ENCODE measurements around the gene SYK.
A peak's percentile ranks its signal among the peaks of the same experiment; 100 is the strongest.

The SYK gene

GRCh38 chr9:90909747-90910283 lies 108.2 kb downstream of the SYK start:
- no peak for DNase-seq

- no peak for DNase-seq
These were observed 112.6 kb downstream of the SYK start for GRCh38 chr9:90914196-90914595.

- DNase-seq: peak; percentile 70
These were observed 113.4 kb downstream of the SYK start for GRCh38 chr9:90914868-90915483.

GRCh38 chr9:90915693-90916092 lies 114.1 kb downstream of the SYK start:
- DNase-seq: no peak

DNA sequence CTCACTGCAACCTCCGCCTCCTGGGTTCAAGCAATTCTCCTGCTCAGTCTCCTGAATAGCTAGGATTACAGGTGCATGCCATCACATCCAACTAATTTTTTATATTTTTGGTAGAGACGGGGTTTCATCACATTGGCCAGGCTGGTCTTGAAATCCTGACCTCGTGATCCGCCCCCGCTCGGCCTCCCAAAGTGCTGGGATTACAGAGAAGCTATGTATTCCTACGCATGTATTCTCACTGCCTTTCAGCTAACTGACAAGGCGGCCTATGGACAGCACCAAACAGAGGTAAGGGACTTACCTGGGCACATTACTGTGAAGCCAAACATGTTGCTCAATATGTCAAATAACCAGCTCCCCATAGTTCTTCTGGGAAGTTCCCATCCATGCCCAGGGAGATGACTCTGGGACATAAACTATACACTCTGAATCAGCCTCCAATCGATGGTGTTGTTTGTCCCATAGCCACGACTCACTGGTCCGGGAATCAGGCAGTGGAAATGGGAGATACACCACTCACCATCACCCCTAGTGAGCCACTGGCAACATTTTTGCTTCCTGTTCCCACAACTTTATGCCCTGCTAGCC lies 114.6 kb downstream of the SYK start:
- DNase-seq: no peak

- no peak for DNase-seq
These were observed 118.3 kb downstream of the SYK start for GRCh38 chr9:90919883-90920282.

DNA sequence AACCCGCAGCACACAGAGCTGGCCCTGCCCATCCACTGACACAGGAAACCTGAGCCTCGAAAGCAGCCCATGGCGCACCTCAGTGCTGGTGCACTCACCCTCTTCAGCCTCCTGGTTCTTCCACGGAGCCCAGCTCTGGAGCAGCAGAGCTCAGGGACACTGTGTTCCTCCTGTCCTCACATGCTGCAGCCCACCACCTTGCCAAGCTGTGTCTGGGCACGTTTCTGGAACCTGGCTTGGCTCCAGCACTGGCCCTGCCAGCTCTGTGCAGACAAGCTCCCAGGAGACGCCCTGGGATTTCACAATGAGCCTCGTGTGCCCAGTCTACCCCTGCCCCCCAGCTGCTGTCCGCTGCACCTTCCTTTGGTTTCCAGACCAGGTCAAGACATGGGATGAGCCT lies 119.5 kb downstream of the SYK start:
- DNase-seq: no peak

DNA sequence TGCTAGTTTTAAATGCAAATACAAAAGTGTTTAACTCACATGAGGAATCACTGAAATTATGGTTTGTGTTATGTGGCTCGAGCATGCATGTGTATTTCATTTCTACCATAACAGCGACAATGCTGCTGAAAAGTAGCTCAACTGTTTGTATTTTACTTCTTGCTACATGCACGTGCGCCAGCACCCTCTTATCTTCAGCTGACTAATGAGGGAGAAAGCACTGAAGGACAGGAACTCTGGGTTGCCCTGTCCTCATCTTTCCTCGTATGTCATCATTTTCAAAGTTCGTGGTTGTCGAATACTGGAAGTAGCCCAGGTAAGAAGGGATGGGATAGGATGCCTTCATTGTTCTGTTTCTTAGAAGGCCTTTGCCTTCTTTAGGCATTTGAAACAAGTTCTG lies 120.3 kb downstream of the SYK start:
- no peak for DNase-seq

DNA sequence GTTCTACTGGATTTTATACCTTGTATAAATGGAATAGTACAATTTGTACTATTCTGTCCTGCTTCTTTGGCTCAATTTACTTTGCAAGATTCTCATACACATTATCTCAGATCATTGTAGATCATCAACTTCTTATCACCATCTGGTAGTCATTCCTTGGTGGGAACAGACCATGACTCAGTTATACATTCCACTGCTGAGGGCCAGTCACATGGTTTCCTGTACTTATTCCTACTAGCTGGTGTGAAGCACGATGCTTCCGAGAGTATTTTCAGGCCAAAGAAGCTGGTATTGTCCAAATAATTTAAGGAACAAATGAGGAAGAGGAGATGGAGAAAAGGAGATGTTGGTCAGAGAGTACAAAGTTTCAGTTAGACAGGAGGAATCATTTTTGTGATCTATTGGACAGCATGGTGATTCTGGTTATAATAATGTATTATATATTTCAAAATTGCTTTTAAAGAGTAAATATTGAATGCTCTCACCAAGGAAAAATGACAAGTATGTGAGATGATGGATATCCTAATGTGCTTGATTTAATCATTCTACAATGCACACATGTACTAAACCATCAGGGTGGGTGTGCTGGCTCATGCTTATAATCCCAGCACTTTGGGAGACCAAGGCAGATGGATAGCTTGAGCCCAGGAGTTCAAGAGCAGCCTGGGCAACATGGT lies 124.1 kb downstream of the SYK start:
- DNase-seq: no peak

DNA sequence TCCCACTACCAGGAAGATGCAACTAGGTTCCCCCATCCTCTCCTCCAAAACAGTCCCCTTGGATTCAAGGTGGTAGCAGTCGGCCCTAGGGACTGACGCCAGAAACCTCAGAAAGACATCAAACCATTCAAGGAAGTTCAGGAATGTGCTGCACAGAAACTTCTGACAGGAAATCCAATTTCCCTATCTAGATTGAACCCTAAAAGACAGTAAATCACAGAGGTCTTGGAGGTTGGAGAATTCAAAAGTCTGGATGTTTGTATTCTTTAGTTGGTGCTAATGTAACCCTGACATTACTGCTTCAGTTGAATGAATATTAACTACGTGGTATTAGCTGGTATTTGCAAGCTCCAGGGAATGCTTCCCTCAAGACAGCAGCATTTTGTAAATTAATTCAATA lies 125.3 kb downstream of the SYK start:
- no peak for DNase-seq

GRCh38 chr9:90927496-90927895 lies 125.9 kb downstream of the SYK start:
- no peak for DNase-seq

DNA sequence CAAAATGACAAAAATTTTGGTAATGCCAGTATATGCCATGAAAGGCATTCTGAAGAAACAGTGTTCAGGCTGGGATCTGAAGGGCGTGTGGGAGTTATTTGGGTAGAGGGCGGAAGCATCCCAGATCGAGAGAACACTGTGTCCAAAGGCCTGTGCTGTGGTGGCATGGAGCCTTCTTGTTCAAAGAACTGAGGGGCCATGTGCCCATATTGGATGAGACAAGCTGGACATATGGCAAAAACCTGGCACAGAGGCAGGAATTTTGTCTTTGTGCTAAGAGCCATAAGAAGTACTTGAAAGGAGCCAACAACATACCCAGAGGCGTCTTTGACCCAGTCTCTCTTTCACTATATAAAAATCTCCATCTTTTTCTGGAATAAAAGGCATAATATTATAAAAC lies 128.0 kb downstream of the SYK start:
- DNase-seq: no peak

GRCh38 chr9:90933468-90933867 lies 131.8 kb downstream of the SYK start:
- DNase-seq: no peak

DNA sequence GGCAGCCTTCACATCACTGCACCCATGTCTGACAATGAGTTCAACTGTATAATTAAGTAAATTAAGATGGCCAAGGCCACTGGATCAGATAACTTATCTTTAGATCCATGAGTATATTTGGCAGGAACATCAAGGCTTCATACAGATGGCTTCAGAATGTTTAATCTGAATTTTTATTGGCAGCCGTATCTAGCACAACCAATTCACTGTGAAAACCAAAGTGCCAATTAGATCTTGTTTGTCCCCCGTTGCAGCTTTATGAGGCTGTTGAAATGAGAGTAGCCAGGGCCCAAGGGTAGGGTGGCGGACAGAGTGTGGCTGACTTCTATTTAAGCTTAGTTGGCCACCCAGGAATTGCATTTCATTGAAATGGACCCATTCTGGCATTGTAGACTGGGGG lies 137.7 kb downstream of the SYK start:
- no peak for DNase-seq

GRCh38 chr9:90940280-90940679 lies 138.7 kb downstream of the SYK start:
- DNase-seq: no peak

DNA sequence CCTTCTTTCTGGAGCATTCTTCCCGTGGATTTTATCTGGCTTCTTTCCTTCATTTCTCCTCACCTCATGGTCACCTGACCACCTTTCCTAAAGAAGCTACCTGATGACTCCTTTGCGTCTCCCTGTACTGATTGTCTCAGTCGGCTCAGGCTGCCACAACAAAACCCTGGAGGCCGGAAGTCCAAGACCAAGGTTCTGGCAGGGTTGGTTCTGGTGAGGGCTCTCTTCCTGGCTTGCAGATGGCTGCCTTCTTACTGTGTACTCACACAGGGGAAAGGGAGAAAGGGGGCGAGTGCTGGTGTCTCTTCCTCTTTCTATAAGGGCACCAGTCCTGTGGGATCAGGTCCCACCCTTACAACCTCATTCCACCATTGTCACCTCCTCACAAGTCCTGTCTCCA lies 140.0 kb downstream of the SYK start:
- no peak for DNase-seq

GRCh38 chr9:90942555-90942954 lies 140.9 kb downstream of the SYK start:
- DNase-seq: no peak

GRCh38 chr9:90943341-90943740 lies 141.7 kb downstream of the SYK start:
- DNase-seq: no peak

DNA sequence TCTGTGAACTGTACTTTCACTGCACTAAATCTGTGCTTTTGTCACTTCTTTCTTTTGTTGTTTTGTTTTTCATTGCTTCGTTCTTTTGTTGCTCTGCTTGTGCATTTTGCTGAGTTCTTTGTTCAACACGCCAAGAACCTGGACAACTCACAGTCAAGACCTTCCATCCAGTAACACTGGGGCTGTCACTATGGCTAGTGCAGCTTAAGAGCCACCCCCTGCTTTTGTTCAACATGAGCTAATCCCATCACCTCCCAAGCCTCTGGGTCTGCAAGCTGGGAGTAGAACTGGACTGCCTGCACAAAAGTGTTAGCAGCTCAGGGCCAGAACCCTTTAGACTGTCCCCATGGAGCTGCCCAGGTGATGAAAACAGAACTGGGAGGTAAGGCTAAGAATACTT lies 143.7 kb downstream of the SYK start:
- no peak for DNase-seq

DNA sequence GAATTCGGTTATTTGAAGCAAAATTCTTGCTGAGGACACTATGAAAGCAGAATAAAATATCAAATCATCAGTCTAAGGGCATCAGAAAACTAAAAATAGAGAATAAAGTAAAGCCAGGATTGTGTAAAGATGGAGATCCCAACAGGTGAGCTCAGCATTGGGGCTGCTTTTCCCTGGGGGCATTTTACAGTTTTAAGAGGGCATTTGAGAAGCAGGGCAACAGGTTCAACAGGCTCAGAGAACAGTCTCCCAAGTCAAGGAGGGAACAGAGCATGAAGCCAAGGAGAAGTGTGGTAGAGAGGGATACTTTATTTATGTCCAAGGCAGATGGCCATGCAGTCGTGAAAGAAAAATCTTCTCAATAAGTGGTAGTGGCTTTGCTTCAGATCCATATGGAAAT lies 145.4 kb downstream of the SYK start:
- DNase-seq: no peak
